GM13976 (cell line): ENCODE results near the gene XRCC5.

Experiments used
- DNase-seq: peaks from one replicate; pipeline ENCODE4 v3.0.0; 2012; ENCODE audit warnings: low spot score
- CTCF ChIP-seq: IDR thresholded peaks from 2 replicates; pipeline ENCODE4 v1.5.1; 2012; ENCODE audit warnings: borderline replicate concordance, mild to moderate bottlenecking; ENCODE audit not compliant: insufficient read depth; ENCODE audit errors: extremely low read depth, missing control alignments, control extremely low read depth
- in situ Hi-C: fragments of 300-500 bp; cut with MboI; formaldehyde crosslinking; loops from one replicate; pipeline ENCODE4 v1.12.0; 2022; ENCODE audit warnings: low sequenced_read_pairs, mixed read lengths, inconsistent platforms; ENCODE audit not compliant: unreplicated experiment

Gene XRCC5

GRCh38 chr2:216094701-216095100 lies 14.4 kb upstream of the XRCC5 start:
- no peak for TF ChIP-seq CTCF
- DNase-seq, result no peak
- in situ Hi-C loops, result no loop called here

- in situ Hi-C loops, result no loop called here
- TF ChIP-seq CTCF, result no peak
- no peak for DNase-seq
Measured at GRCh38 chr2:216098421-216099334, 10.5 kb upstream of the XRCC5 start.

GRCh38 chr2:216101109-216101508 lies 8.0 kb upstream of the XRCC5 start:
- TF ChIP-seq CTCF, result no peak
- in situ Hi-C loops, result no loop called here
- no peak for DNase-seq

- no peak for DNase-seq
- no peak for TF ChIP-seq CTCF
- in situ Hi-C loops, result no loop called here
Measured at GRCh38 chr2:216103213-216103612, 5.9 kb upstream of the XRCC5 start.

GRCh38 chr2:216104691-216105090 lies 4.5 kb upstream of the XRCC5 start:
- in situ Hi-C loops, result no loop called here
- TF ChIP-seq CTCF, result no peak

GRCh38 chr2:216107320-216107719 lies 1.8 kb upstream of the XRCC5 start:
- no peak for TF ChIP-seq CTCF
- DNase-seq, result no peak
- in situ Hi-C loops, result no loop called here

More at GRCh38 chr2:216104691-216105090, 4.5 kb upstream of the XRCC5 start:
- DNase-seq, result no peak
